GOT3 (cell line): ENCODE measurements around the gene ASB1.
"Not testable (repeated sequence)": the region's sequence is repeated elsewhere in the genome, so short reads cannot be mapped to it uniquely, and the experiment has no call there.

Experiments used
- DNase-seq: peaks from one replicate; lab custom pipeline; 2025; ENCODE audit warnings: mixed read lengths; lab: John Stamatoyannopoulos, UW

ASB1 gene

GRCh38 chr2:238423561-238424312, 3.0 kb upstream of the ASB1 start:
- no peak for DNase-seq

DNA sequence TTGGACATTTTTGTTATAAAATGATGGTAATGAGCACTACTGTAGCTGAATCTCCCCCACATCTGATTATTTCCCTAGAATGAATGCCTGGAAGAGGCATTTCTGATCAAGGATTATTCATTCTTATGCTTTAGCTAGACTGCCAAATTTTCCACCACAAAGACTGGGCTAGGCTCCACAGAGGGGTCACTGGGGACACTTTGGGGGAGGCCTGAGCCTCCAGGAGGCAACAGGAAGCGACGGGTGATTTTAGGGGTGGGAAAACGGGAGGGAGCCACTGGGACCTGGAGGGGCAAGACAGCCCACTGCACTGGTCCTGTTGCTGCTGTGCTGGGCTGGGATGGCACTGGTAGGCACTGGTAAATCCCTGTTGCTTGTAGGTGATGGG, 2.4 kb upstream of the ASB1 start:
- no peak for DNase-seq

- no peak for DNase-seq
Observed at GRCh38 chr2:238425505-238425978, 1.2 kb upstream of the ASB1 start.

DNA sequence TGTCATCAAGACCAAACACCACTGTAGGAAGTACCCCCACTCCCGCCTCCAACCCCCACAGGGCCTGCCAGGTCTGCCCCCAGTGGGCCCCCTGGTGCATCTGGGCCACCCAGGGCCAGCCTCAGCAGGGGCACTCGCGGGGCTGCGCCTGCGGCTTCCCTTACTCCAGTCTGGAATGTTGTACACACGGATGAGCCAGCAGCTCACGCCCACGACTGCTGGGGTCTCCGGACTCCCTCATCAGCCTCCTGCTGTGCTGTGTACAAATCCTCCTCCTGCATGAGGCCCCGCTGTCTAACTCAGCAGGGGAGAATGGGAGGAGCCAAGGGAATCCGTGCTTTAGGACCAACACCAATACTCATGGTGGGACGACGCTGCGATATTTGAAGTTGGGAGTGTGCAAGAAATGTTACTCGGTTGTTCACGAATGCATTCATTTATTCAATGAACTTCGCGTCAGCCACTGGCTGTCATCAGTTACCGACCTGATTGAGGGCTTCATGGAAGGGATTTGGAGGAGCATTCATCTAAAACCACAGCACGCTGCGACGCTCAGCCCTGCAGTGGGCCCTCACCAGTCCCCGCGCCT, 654 bp upstream of the ASB1 start:
- no peak for DNase-seq

GRCh38 chr2:238427435-238428162, 872 bp downstream of the ASB1 start:
- DNase-seq, result no peak

DNA sequence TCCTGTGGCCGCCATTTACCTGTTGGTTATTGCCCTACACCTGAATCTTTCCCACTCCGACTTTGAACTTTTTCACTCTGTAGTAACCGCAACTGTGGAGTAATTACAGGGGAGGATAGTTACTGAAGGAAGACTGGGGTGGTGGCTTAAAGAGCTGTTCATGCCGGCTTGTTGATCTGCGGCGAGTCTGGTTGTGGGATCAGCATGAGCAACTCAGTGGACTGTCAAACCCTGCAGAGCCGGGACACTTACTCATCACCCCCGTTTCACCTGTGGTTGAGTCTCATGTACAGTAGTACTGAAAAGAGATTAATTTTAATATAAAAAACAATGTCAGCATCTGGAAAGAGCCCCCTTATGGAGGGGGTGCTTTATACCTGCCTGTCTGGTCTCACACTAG, 2.1 kb downstream of the ASB1 start:
- no peak for DNase-seq

- DNase-seq, result no peak
Observed at GRCh38 chr2:238430781-238431180, 4.1 kb downstream of the ASB1 start.

GRCh38 chr2:238431456-238431855, 4.7 kb downstream of the ASB1 start:
- no peak for DNase-seq

DNA sequence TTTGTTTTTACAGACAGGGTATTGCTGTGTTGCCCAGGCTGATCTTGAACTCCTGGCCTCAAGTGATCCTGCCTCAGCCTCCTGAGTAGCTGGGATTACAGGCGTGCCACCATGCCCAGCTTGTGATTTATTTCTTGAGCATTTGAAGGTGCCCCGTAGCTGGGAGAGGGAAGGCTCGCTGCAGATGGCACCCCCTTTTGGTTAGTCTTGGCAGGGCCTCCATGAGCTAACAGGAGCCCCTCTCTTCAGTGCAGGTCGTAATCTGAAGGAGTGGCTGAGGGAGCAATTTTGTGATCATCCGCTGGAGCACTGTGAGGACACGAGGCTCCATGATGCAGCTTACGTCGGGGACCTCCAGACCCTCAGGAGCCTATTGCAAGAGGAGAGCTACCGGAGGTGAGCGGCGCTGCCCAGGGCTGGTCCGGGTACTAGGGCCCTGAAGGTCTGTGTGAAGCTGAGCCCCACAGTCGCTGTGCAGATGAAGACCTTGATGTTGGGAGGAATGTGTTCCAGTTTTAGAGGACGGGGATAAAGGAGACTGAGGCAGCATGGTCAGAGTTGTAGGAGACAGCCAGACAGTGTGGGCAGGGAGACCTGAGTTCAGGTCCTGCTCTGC, 6.7 kb downstream of the ASB1 start:
- DNase-seq, result no peak

- no peak for DNase-seq
Observed at GRCh38 chr2:238433941-238434845, 7.5 kb downstream of the ASB1 start.

GRCh38 chr2:238434846-238435751, 8.4 kb downstream of the ASB1 start:
- DNase-seq, result no peak

DNA sequence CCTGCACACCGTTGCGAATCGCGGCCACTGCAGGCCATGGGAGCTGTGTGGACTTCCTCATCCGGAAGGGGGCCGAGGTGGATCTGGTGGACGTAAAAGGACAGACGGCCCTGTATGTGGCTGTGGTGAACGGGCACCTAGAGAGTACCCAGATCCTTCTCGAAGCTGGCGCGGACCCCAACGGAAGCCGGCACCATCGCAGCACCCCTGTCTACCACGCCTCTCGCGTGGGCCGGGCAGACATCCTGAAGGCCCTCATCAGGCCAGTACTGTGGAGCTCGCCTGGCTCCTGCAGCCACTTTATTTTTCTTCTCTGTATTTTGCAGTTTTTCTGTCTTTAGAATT, 9.0 kb downstream of the ASB1 start:
- no peak for DNase-seq

- DNase-seq, result no peak
Observed at GRCh38 chr2:238438856-238439849, 12.4 kb downstream of the ASB1 start.

DNA sequence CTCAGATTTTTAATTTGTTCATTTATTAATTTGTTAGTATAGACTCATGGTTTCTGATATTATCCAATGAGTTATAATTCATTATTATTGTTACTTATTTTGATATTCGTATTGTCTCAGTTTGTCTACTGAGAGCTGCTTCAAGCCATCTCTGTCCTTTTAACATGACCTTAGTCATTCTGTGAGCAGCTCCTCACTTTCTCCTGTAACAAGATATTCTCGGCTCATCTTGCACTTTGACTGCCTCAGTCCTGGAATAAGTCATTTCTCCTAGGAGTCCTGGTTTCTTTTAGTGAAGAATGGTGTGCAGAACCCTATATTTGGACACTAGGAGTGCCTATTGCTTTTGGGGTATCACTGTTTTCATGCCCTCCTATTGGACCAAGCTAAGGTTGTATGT, 13.2 kb downstream of the ASB1 start:
- no peak for DNase-seq

DNA sequence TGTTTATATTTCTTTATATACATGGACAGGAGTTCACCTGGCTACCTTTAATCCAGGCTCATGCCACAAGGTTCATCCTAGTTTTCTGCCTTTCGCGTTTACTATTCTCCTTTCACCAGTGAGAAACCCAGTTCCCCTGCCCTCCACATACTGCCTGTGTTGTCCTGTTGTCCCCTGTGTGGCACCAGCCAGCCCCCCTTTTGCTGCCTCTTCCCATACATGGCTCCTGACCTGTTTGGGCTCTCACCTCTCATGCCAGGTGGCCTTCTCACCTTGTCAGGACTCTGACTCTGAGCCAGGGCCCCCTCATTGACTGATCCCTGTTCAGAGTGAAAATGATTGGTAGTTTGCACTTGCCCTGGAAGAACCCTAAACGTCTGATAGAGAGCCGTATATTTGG, 13.6 kb downstream of the ASB1 start:
- no peak for DNase-seq

GRCh38 chr2:238440767-238441166, 14.0 kb downstream of the ASB1 start:
- DNase-seq, result no peak

GRCh38 chr2:238441262-238442114, 14.8 kb downstream of the ASB1 start:
- DNase-seq, result no peak

DNA sequence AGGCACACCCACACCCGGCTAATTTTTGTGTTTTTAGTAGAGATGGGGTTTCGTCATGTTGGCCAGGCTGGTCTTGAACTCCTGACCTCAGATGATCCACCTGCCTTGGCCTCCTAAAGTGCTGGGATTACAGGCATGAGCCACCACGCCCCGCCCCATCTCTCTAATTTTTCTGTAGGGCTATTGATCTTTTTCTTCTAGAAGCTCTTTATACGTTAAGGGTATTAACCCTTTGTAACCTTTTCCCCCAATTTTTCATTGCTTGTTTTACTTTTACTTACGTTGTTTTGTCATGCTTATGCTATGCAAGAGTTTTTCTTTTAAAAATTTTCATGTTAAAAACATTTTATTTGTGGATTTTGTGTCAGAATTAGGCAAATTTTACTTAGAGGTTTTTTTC, 15.5 kb downstream of the ASB1 start:
- DNase-seq, result not testable (repeated sequence)
